ENCODE measurements around the gene NPAS3. TPM values are rescaled to one million over a fixed set of nuclear protein-coding genes. Genes with fewer than 3 reads are reported as not detected.

Gene NPAS3
- total and polyA plus RNA-seq, 10 donors: 0.13 to 9.5 (median 2.9) TPM

GRCh38 chr14:33250963-33251362 is 312.3 kb downstream of the NPAS3 start:
- Histone ChIP-seq H3K9me3 (no peaks in the 10 kb centered on the region), H3K27me3 (replicated peaks in 1 of 7) (no peaks in the 10 kb centered on the region), H3K4me3 (no peak overlapping the region), H3K27ac (no peak overlapping the region), H3K36me3 (no peaks in the 10 kb centered on the region), H3K4me1 (no peaks in the 10 kb centered on the region)
- TF ChIP-seq POLR2A (IDR thresholded peaks at IDR 0.05) (no peak), POLR2AphosphoS5 (IDR thresholded peaks at IDR 0.05) (no peak), CTCF (IDR thresholded peaks at IDR 0.05 in 8 of 11, conservative IDR thresholded peaks at IDR 0.05 in 3 of 11) (no peak)
- no peak for DNase-seq
- intact Hi-C loops (cut with DNase I; ENCODE audit: low total_unique reads): no loop called here
- 37 to 66% (median 59%) methylated on average over 2 of the region's 2 CpGs for WGBS, 5 donors

- 75 to 86% (median 77%) methylated on average over 3 of the region's 3 CpGs for WGBS, 5 donors
- Histone ChIP-seq H3K4me1 (no peaks in the 10 kb centered on the region), H3K9me3 (no peaks in the 10 kb centered on the region), H3K27me3 (replicated peaks in 1 of 7) (no peaks in the 10 kb centered on the region), H3K27ac (no peak overlapping the region), H3K4me3 (no peak overlapping the region), H3K36me3 (no peaks in the 10 kb centered on the region)
- TF ChIP-seq CTCF (IDR thresholded peaks at IDR 0.05 in 8 of 11, conservative IDR thresholded peaks at IDR 0.05 in 3 of 11) (no peak), POLR2AphosphoS5 (IDR thresholded peaks at IDR 0.05) (no peak), POLR2A (IDR thresholded peaks at IDR 0.05) (no peak)
- intact Hi-C loops (cut with DNase I; ENCODE audit: low total_unique reads): no loop called here
- DNase-seq: no peak
Observed at GRCh38 chr14:33254342-33254741, 315.7 kb downstream of the NPAS3 start.

- WGBS, 5 donors: 32 to 47% (median 41%) methylated on average over 1 of the region's 1 CpG
Observed at GRCh38 chr14:33254861-33255395, 316.2 kb downstream of the NPAS3 start.

GRCh38 chr14:33257796-33258195 is 319.1 kb downstream of the NPAS3 start:
- TF ChIP-seq POLR2AphosphoS5 (IDR thresholded peaks at IDR 0.05) (no peak), CTCF (IDR thresholded peaks at IDR 0.05 in 8 of 11, conservative IDR thresholded peaks at IDR 0.05 in 3 of 11) (no peak), POLR2A (IDR thresholded peaks at IDR 0.05) (no peak)
- intact Hi-C loops (cut with DNase I; ENCODE audit: low total_unique reads): no loop called here
- Histone ChIP-seq H3K27me3 (replicated peaks in 1 of 7) (no peaks in the 10 kb centered on the region), H3K27ac (no peak overlapping the region), H3K36me3 (no peaks in the 10 kb centered on the region), H3K4me3 (no peak overlapping the region), H3K4me1 (no peaks in the 10 kb centered on the region), H3K9me3 (no peaks in the 10 kb centered on the region)
- no peak for DNase-seq
- WGBS, 5 donors: 22 to 65% (median 47%) methylated on average over 2 of the region's 2 CpGs

More at GRCh38 chr14:33254861-33255395, 316.2 kb downstream of the NPAS3 start:
- H3K27me3 ChIP-seq (replicated peaks in 1 of 7): no peaks in the 10 kb centered on the region
- no peak overlapping the region for H3K27ac ChIP-seq
- no peak for DNase-seq
- H3K36me3 ChIP-seq: no peaks in the 10 kb centered on the region
- H3K4me3 ChIP-seq: no peak overlapping the region
- H3K4me1 ChIP-seq: no peaks in the 10 kb centered on the region
- H3K9me3 ChIP-seq: no peaks in the 10 kb centered on the region
- intact Hi-C loops (cut with DNase I; ENCODE audit: low total_unique reads): no loop called here
- TF ChIP-seq POLR2AphosphoS5 (IDR thresholded peaks at IDR 0.05) (no peak), POLR2A (IDR thresholded peaks at IDR 0.05) (no peak), CTCF (IDR thresholded peaks at IDR 0.05 in 8 of 11, conservative IDR thresholded peaks at IDR 0.05 in 3 of 11) (no peak)
